CD1c-positive myeloid dendritic cell (primary cell): ENCODE results near the gene CELSR1.
"Not testable (repeated sequence)": the region's sequence is repeated elsewhere in the genome, so short reads cannot be mapped to it uniquely, and the experiment has no call there.

Experiments used
- DNase-seq: peaks from one replicate; pipeline ENCODE4 v3.0.0-alpha.2; 2016; ENCODE audit errors: extremely low spot score

The CELSR1 gene

GRCh38 chr22:46484861-46485595 lies 52.4 kb downstream of the CELSR1 start:
- no peak for DNase-seq

- no peak for DNase-seq
These were observed 53.1 kb downstream of the CELSR1 start for GRCh38 chr22:46484156-46484860.

GRCh38 chr22:46483353-46483752 lies 54.1 kb downstream of the CELSR1 start:
- DNase-seq, result no peak

- DNase-seq, result no peak
These were observed 55.3 kb downstream of the CELSR1 start for GRCh38 chr22:46482056-46482675.

- no peak for DNase-seq
These were observed 56.0 kb downstream of the CELSR1 start for GRCh38 chr22:46481386-46481785.

- no peak for DNase-seq
These were observed 57.0 kb downstream of the CELSR1 start for GRCh38 chr22:46480396-46480795.

- no peak for DNase-seq
These were observed 58.4 kb downstream of the CELSR1 start for GRCh38 chr22:46479046-46479445.

- DNase-seq, result no peak
These were observed 59.3 kb downstream of the CELSR1 start for GRCh38 chr22:46478083-46478551.

- DNase-seq, result peak; percentile 60
These were observed 60.9 kb downstream of the CELSR1 start for GRCh38 chr22:46476547-46476941.

GRCh38 chr22:46473896-46474557 lies 63.4 kb downstream of the CELSR1 start:
- no peak for DNase-seq

GRCh38 chr22:46473021-46473779 lies 64.2 kb downstream of the CELSR1 start:
- no peak for DNase-seq

GRCh38 chr22:46472722-46473016 lies 64.8 kb downstream of the CELSR1 start:
- no peak for DNase-seq

- no peak for DNase-seq
These were observed 65.3 kb downstream of the CELSR1 start for GRCh38 chr22:46471901-46472721.

- not testable (repeated sequence) for DNase-seq
These were observed 66.1 kb downstream of the CELSR1 start for GRCh38 chr22:46471330-46471729.

GRCh38 chr22:46469711-46470110 lies 67.7 kb downstream of the CELSR1 start:
- DNase-seq, result no peak

GRCh38 chr22:46467006-46467405 lies 70.4 kb downstream of the CELSR1 start:
- no peak for DNase-seq

- DNase-seq, result no peak
These were observed 71.2 kb downstream of the CELSR1 start for GRCh38 chr22:46466255-46466676.

- no peak for DNase-seq
These were observed 71.6 kb downstream of the CELSR1 start for GRCh38 chr22:46465793-46466192.

GRCh38 chr22:46465345-46465720 lies 72.1 kb downstream of the CELSR1 start:
- DNase-seq, result no peak

GRCh38 chr22:46464701-46465344 lies 72.6 kb downstream of the CELSR1 start:
- no peak for DNase-seq
